ENCODE measurements around the gene CCNK. TPM values are rescaled to one million over a fixed set of nuclear protein-coding genes. Genes with fewer than 3 reads are reported as not detected.

Gene CCNK
- total RNA-seq, 1 donor from 2014 or later: 48.2 TPM

- DNase-seq (ENCODE audit: low spot score): no peak
Observed at GRCh38 chr14:99532310-99532709, 51.1 kb downstream of the CCNK start.

- no peak for DNase-seq (ENCODE audit: low spot score)
Observed at GRCh38 chr14:99534333-99534732, 53.1 kb downstream of the CCNK start.

- no peak for DNase-seq (ENCODE audit: low spot score)
Observed at GRCh38 chr14:99534863-99535262, 53.7 kb downstream of the CCNK start.

GRCh38 chr14:99535448-99535847 lies 54.2 kb downstream of the CCNK start:
- DNase-seq (ENCODE audit: low spot score): no peak

- DNase-seq (ENCODE audit: low spot score): no peak
Observed at GRCh38 chr14:99535908-99536778, 54.9 kb downstream of the CCNK start.

GRCh38 chr14:99537399-99537798 lies 56.2 kb downstream of the CCNK start:
- DNase-seq (ENCODE audit: low spot score): no peak

- no peak for DNase-seq (ENCODE audit: low spot score)
Observed at GRCh38 chr14:99538275-99538674, 57.1 kb downstream of the CCNK start.

- no peak for DNase-seq (ENCODE audit: low spot score)
Observed at GRCh38 chr14:99538733-99539132, 57.5 kb downstream of the CCNK start.

- no peak for DNase-seq (ENCODE audit: low spot score)
Observed at GRCh38 chr14:99539491-99539890, 58.3 kb downstream of the CCNK start.

GRCh38 chr14:99540196-99541032 lies 59.2 kb downstream of the CCNK start:
- no peak for DNase-seq (ENCODE audit: low spot score)

GRCh38 chr14:99541211-99541610 lies 60.0 kb downstream of the CCNK start:
- no peak for DNase-seq (ENCODE audit: low spot score)

- no peak for DNase-seq (ENCODE audit: low spot score)
Observed at GRCh38 chr14:99541677-99542470, 60.7 kb downstream of the CCNK start.

GRCh38 chr14:99542566-99542965 lies 61.4 kb downstream of the CCNK start:
- no peak for DNase-seq (ENCODE audit: low spot score)

- DNase-seq (ENCODE audit: low spot score): no peak
Observed at GRCh38 chr14:99543370-99543769, 62.2 kb downstream of the CCNK start.

- DNase-seq (ENCODE audit: low spot score): no peak
Observed at GRCh38 chr14:99543985-99544384, 62.8 kb downstream of the CCNK start.

GRCh38 chr14:99544991-99545390 lies 63.8 kb downstream of the CCNK start:
- no peak for DNase-seq (ENCODE audit: low spot score)

- no peak for DNase-seq (ENCODE audit: low spot score)
Observed at GRCh38 chr14:99545586-99545985, 64.4 kb downstream of the CCNK start.

- DNase-seq (ENCODE audit: low spot score): no peak
Observed at GRCh38 chr14:99546234-99546879, 65.1 kb downstream of the CCNK start.

GRCh38 chr14:99548255-99548654 lies 67.0 kb downstream of the CCNK start:
- no peak for DNase-seq (ENCODE audit: low spot score)

GRCh38 chr14:99548871-99549515 lies 67.8 kb downstream of the CCNK start:
- DNase-seq (ENCODE audit: low spot score): no peak

Data from mesenteric fat pad (tissue), 1 donor.